Measurements from ENCODE around the gene ATP2C2. TPM values are rescaled to one million over a fixed set of nuclear protein-coding genes. Genes with fewer than 3 reads are reported as not detected.

Gene ATP2C2
- total RNA-seq, 1 experiment from 2014 or later: not detected

GRCh38 chr16:84362471-84362941 lies 5.8 kb upstream of the ATP2C2 start:
- no peak for DNase-seq (ENCODE audit: low spot score)

GRCh38 chr16:84366208-84366607 lies 2.1 kb upstream of the ATP2C2 start:
- DNase-seq (ENCODE audit: low spot score): no peak

- no peak for DNase-seq (ENCODE audit: low spot score)
Measured at GRCh38 chr16:84367297-84367680, 1.0 kb upstream of the ATP2C2 start.

GRCh38 chr16:84367750-84368307 lies 509 bp upstream of the ATP2C2 start:
- no peak for DNase-seq (ENCODE audit: low spot score)

- DNase-seq (ENCODE audit: low spot score): no peak
Measured at GRCh38 chr16:84369105-84369504, 767 bp downstream of the ATP2C2 start.

- DNase-seq (ENCODE audit: low spot score): no peak
Measured at GRCh38 chr16:84369938-84370627, 1.7 kb downstream of the ATP2C2 start.

- DNase-seq (ENCODE audit: low spot score): no peak
Measured at GRCh38 chr16:84370723-84371552, 2.6 kb downstream of the ATP2C2 start.

GRCh38 chr16:84371553-84371865 lies 3.2 kb downstream of the ATP2C2 start:
- no peak for DNase-seq (ENCODE audit: low spot score)

GRCh38 chr16:84373907-84374489 lies 5.7 kb downstream of the ATP2C2 start:
- DNase-seq (ENCODE audit: low spot score): no peak

GRCh38 chr16:84378099-84378498 lies 9.8 kb downstream of the ATP2C2 start:
- DNase-seq (ENCODE audit: low spot score): no peak

GRCh38 chr16:84378567-84378966 lies 10.2 kb downstream of the ATP2C2 start:
- no peak for DNase-seq (ENCODE audit: low spot score)

GRCh38 chr16:84379008-84379708 lies 10.8 kb downstream of the ATP2C2 start:
- no peak for DNase-seq (ENCODE audit: low spot score)

GRCh38 chr16:84379709-84380362 lies 11.5 kb downstream of the ATP2C2 start:
- DNase-seq (ENCODE audit: low spot score): no peak

GRCh38 chr16:84380405-84380804 lies 12.1 kb downstream of the ATP2C2 start:
- peak; percentile 49 for DNase-seq (ENCODE audit: low spot score)

GRCh38 chr16:84382396-84382795 lies 14.1 kb downstream of the ATP2C2 start:
- no peak for DNase-seq (ENCODE audit: low spot score)

GRCh38 chr16:84383106-84383505 lies 14.8 kb downstream of the ATP2C2 start:
- no peak for DNase-seq (ENCODE audit: low spot score)

- DNase-seq (ENCODE audit: low spot score): no peak
Measured at GRCh38 chr16:84386047-84386446, 17.7 kb downstream of the ATP2C2 start.

GRCh38 chr16:84387021-84387420 lies 18.7 kb downstream of the ATP2C2 start:
- DNase-seq (ENCODE audit: low spot score): no peak

- DNase-seq (ENCODE audit: low spot score): no peak
Measured at GRCh38 chr16:84390131-84390785, 21.9 kb downstream of the ATP2C2 start.

GRCh38 chr16:84391151-84392030 lies 23.1 kb downstream of the ATP2C2 start:
- no peak for DNase-seq (ENCODE audit: low spot score)

Measured in H4 (cell line).